GM15510 (cell line): Measurements from ENCODE around the gene CHD9NB.

Experiments used
- POLR2A ChIP-seq: IDR thresholded peaks from 3 replicates; pipeline ENCODE4 v1.6.1; 2011; ENCODE audit warnings: borderline replicate concordance; ENCODE audit not compliant: insufficient read length; ENCODE audit errors: extremely low read depth

Gene CHD9NB

DNA sequence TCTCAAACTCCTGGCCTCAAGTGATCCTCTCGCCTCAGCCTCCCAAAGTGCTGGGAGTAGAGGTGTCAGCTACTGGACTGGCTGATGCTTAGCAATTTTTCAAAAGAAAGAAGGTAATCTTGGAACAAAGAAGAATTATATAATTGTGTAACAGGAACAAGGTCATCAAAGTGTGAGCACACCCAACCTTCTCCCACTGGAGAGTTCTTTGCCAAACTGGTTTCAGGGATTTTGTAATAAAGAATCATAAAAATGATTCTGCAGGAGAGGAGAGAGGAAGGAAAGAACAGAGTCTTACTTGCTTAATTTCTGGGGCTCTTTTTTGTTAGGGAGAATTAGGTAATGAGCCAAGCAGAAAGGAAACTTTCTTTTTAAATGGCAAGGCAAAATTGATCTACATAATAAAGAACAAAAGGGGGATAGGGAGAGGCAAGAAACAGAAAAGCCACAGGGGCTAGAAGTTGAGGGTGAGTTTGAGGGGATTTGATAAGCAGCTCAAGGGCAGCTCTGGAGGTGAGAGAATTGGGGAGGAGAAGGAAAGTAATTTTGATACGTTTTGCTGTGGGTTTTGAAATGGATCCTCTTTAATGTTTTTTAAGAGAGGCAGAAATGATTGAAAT lies 21.3 kb downstream of the CHD9NB start:
- TF ChIP-seq POLR2A = no peak

DNA sequence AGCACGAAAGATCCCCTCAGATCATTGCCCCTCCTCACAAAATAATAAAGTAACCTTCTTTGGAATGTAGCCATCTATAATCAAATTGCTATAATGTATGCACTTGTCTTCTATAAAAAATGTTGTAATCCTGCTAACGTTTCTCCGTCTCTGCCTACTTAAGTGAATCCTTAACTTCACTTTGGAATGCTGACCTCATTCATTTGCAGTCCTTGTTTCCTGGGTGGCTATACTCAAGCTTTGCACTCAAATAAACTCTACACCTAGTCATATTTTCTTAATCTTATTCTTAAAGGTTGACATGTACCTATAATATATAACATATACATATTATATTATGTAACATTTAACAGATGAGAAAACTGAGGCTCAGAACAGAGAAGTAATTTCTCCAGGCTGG lies 22.7 kb downstream of the CHD9NB start:
- TF ChIP-seq POLR2A = no peak

DNA sequence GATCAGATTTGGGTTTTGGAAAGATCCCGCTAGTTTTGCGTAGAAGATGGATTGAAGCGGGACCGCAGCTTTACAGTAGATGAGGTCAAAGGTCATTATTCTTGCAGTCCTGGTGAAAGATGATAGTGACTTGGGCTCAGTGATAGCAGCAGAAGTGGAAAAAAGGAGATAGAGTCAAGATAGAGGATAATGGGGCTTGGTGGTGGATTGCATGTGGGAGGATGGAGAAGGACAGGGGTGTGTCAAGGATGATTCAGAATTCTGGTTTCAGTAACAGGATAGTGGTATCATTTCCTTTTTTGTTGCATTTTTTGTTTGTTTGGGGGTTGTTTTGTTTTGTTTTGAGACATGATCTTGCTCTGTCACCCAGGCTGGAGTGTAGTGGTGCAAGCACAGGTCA lies 28.7 kb downstream of the CHD9NB start:
- no peak for TF ChIP-seq POLR2A

DNA sequence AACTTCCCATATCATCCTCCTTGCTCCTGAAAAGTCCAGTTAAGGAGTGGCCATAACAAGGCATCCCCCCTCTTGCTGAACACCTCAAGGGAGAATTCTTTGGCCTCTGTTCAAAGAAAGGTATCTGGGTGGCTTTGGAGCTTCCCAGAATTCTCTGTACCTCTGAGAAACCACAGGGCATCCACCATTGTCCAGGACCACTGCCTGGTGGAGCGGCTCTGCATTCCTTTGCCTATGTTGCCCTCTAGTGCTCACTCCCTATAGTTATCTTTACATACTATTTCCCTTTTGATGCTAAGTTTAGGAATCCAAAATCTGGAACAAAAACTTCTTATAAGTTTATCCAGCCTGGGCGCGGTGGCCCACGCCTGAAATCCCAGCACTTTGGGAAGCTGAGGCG lies 30.3 kb downstream of the CHD9NB start:
- no peak for TF ChIP-seq POLR2A

DNA sequence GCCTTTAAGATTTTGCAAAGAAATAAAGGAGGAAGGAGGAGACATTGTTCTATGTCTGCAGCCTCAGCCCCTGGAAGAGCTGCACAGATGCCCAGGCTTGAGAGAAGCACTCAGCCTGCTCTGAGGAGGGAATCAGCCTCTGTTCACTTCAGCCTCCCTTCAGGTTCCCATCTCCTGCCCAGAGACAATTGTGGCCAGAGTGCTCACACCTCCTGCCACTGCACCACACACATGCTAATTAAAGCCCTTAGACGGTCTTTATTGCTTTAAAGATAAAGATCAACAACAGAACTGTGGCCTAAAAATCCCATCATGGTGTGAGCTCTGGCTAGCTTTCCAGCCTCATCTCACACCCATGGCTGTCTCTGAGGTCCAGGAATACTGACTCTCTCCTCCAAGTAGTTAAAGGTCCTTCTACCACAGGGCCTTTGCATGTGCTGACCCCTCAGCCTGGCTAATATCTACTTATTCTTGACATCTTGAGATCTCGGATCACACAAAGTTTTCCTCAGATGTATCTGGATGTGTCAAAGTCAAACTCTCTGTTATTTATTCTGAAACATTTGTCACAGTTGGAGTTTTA lies 33.8 kb downstream of the CHD9NB start:
- TF ChIP-seq POLR2A = no peak

DNA sequence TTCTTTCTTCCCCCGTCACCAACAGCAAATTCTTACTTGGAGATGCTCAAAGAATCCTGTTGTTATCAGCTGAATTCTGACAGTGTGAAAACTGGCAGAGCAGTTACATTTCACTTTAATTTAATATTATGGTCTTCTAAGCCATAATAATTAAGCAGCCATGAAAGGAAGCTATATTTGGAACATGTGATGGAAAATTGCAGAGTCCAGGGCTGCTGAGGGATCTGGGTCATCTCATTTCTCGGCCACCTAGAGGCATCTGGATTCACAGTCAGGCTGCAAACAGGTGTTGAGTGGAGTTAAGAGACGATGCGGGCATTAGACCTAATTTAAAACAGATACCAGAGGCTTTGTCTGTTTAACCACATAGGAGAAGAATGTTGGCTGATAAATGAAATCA lies 38.4 kb downstream of the CHD9NB start:
- no peak for TF ChIP-seq POLR2A

DNA sequence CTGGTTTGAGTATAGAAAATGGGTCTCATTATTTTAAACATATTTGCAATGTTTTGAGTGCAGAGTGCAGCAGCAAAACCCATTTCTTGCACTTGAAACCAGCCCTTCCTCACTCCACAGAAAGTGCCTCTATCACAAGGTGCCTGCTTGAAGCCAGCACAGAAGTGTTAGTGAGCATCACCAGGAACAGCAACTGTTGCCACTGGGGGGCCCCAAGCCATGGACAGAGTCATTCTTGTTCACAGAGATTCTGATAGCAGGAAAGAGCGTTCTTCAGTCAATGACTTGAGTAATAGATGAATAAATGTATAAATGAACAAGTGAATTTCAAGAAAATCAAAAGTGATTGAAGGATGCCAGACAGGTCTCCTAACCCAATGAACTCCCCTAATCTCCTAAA lies 45.6 kb downstream of the CHD9NB start:
- TF ChIP-seq POLR2A = no peak

DNA sequence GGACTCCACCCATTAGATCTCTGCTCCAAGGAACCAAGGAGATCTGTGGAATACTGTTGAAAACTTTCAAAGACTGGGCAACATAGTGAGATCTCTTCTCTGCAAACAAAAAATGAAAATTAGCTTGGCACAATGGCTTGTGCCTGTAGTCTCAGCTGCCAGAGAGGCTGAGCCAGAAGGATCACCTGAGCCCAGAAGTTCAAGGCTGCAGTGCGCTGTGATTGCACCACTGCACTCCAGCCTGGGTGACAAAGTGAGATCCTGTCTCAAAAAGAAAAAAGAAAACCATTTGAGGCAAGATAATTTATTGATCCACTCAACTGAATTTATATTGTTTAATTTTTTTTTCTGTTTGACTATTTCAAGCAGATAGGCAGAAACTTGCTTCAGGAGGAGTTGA lies 54.8 kb downstream of the CHD9NB start:
- no peak for TF ChIP-seq POLR2A

DNA sequence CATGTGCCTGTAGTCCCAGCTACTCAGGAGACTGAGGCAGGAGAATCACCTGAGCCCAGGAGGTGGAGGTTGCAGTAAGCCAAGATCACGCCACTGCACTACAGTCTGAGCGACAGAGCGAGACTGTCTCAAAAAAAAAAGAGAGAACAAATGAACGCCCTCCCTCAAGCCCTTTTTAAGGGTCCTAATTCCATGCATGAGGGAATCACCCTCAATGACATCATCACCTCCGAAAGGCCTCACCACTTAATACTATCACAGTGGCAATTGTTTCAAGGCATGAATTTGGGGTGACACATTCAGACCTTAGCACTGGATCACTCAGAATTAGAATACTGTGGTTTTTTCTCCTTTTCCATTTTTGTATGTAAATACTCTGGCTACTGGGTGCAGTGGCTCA lies 57.8 kb downstream of the CHD9NB start:
- TF ChIP-seq POLR2A = no peak

DNA sequence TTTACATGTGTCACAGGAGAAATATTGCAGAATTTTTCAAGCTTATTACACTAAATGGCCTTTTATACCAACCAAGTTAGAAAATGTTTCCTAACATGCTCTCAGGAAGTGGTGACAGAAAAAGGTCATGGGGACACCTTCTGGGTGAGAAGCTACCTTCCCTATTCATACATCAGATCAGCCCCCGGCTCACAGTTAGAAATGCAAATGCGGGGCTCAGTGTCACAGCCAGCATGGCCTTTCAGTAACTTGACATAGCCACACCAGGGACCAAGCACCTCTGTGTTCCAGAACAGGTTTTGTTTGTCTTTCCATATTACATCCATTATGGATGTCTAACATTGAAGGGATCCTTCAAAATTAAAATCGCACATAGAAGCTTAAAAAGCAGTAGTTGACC lies 59.5 kb downstream of the CHD9NB start:
- TF ChIP-seq POLR2A = no peak

DNA sequence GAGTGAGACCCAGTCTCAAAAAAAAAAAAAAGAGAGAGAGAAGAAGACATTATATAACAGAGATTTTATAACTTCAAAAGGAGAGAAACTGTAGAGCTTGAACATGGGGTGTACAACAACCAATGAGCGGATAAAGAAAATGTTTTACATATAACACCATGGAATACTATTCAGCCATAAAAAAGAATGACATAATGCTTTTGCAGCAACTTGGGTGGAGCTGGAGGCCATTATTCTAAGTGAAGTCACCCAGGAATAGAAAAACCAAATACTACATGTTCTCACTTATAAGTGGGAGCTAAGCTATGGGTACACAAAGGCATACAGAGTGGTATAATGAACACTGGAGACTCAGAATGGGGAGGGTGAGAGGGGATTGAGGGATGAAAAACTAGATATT lies 61.1 kb downstream of the CHD9NB start:
- no peak for TF ChIP-seq POLR2A
